CD14-positive monocyte (primary cell): ENCODE data around the gene RRBP1. TPM values are rescaled to one million over a fixed set of nuclear protein-coding genes. Genes with fewer than 3 reads are reported as not detected.

Experiments
- DNase-seq, 3 donors: peaks; one replicate each; pipeline ENCODE4 v3.0.0-alpha.2; 2011 to 2022
- H2AFZ ChIP-seq: 2 replicates; pipeline ENCODE4 v1.6.0; 2012; ENCODE audit warnings: mild to moderate bottlenecking, low read depth, low read length, inconsistent platforms; ENCODE audit not compliant: insufficient read depth, poor library complexity, severe bottlenecking
- H3K27ac ChIP-seq, 2 donors: 1 replicate in 1 of 2; 2 replicates in 1 of 2; pipeline ENCODE4 v1.5.1; 2012 to 2013; ENCODE audit warnings: low read length in 2 of 2, control low read depth in 1 of 2, inconsistent platforms in 1 of 2, low read depth in 1 of 2, mild to moderate bottlenecking in 1 of 2
- H3K27me3 ChIP-seq, 2 donors: one replicate each; pipeline versions ENCODE4 v1.6.0 to v1.6.1; 2011 to 2013; ENCODE audit warnings: low read length in 2 of 2; ENCODE audit not compliant: control insufficient read depth in 2 of 2, insufficient read depth in 2 of 2
- H3K36me3 ChIP-seq, 2 donors: replicated peaks in 1 of 2; 1 replicate in 1 of 2; 2 replicates in 1 of 2; pipeline versions ENCODE4 v1.5.1 to v1.6.1; 2012 to 2013; ENCODE audit warnings: low read length in 2 of 2, control low read depth in 1 of 2, inconsistent platforms in 1 of 2, mild to moderate bottlenecking in 1 of 2; ENCODE audit not compliant: insufficient read depth in 2 of 2, control insufficient read depth in 1 of 2
- H3K4me1 ChIP-seq, 2 donors: 1 replicate in 1 of 2; 2 replicates in 1 of 2; pipeline versions ENCODE4 v1.5.1 to v1.6.1; 2012 to 2013; ENCODE audit warnings: low read length in 2 of 2, control low read depth in 1 of 2, inconsistent platforms in 1 of 2, mild to moderate bottlenecking in 1 of 2, moderate library complexity in 1 of 2; ENCODE audit not compliant: insufficient read depth in 2 of 2, control insufficient read depth in 1 of 2
- H3K4me2 ChIP-seq: replicated peaks from 2 replicates; pipeline ENCODE3; 2012; ENCODE audit warnings: low read length, moderate library complexity, mild to moderate bottlenecking; ENCODE audit not compliant: poor library complexity, severe bottlenecking; ENCODE audit errors: extremely low read depth
- H3K4me3 ChIP-seq, 3 experiments: fragments of 200-600 bp in 1 of 3; sonication (generic) in 1 of 3; replicated peaks in 1 of 3; 1 replicate in 2 of 3; 2 replicates in 1 of 3; pipeline ENCODE4 v1.5.1; 2011 to 2013; ENCODE audit warnings: low read length in 3 of 3, mild to moderate bottlenecking in 3 of 3, control low read depth in 2 of 3, low read depth in 2 of 3, inconsistent platforms in 1 of 3, moderate library complexity in 1 of 3
- H3K79me2 ChIP-seq: 2 replicates; pipeline ENCODE4 v1.6.0; 2012; ENCODE audit warnings: mild to moderate bottlenecking, control low read depth, inconsistent platforms, low read length, moderate library complexity; ENCODE audit not compliant: insufficient read depth
- H3K9ac ChIP-seq: 2 replicates; pipeline ENCODE4 v1.6.0; 2017; ENCODE audit warnings: low read length, mild to moderate bottlenecking; ENCODE audit not compliant: insufficient read depth, poor library complexity, severe bottlenecking
- H3K9me3 ChIP-seq, 2 donors: replicated peaks in 1 of 2; 1 replicate in 1 of 2; 2 replicates in 1 of 2; pipeline versions ENCODE4 v1.5.1 to v1.6.1; 2012 to 2013; ENCODE audit warnings: low read length in 2 of 2, control low read depth in 1 of 2; ENCODE audit not compliant: control insufficient read depth in 1 of 2, insufficient read depth in 1 of 2
- H4K20me1 ChIP-seq: 2 replicates; pipeline ENCODE4 v1.6.0; 2012; ENCODE audit warnings: mild to moderate bottlenecking, low read length, control low read depth, moderate library complexity; ENCODE audit not compliant: insufficient read depth
- H3K27ac Mint-ChIP-seq, 7 donors: one replicate each; pipeline ENCODE4 v1.8.0; 2020; ENCODE audit warnings: mild to moderate bottlenecking in 7 of 7, mixed read lengths in 7 of 7, moderate library complexity in 6 of 7, inconsistent platforms in 2 of 7
- H3K27me3 Mint-ChIP-seq, 3 donors: one replicate each; pipeline ENCODE4 v1.8.0; 2021 to 2022; ENCODE audit warnings: low read depth in 3 of 3, mild to moderate bottlenecking in 3 of 3, mixed read lengths in 3 of 3, moderate library complexity in 3 of 3, inconsistent platforms in 1 of 3
- H3K36me3 Mint-ChIP-seq, 2 donors: one replicate each; pipeline ENCODE4 v1.8.0; 2020; ENCODE audit warnings: mixed read lengths in 2 of 2, inconsistent platforms in 1 of 2, mild to moderate bottlenecking in 1 of 2
- H3K4me1 Mint-ChIP-seq: one replicate; pipeline ENCODE4 v1.8.0; 2020; ENCODE audit warnings: mild to moderate bottlenecking, mixed read lengths
- H3K4me3 Mint-ChIP-seq, 2 donors: one replicate each; pipeline ENCODE4 v1.8.0; 2020; ENCODE audit warnings: mild to moderate bottlenecking in 2 of 2, mixed read lengths in 2 of 2, moderate library complexity in 1 of 2
- H3K9me3 Mint-ChIP-seq, 7 donors: one replicate each; pipeline ENCODE4 v1.8.0; 2020 to 2022; ENCODE audit warnings: mixed read lengths in 7 of 7, mild to moderate bottlenecking in 6 of 7, moderate library complexity in 6 of 7, inconsistent platforms in 2 of 7
- WGBS: methylation state at CpG from one replicate; pipeline ENCODE4 v1.1.5; 2013; ENCODE audit warnings: missing lambda C conversion rate; ENCODE audit not compliant: insufficient coverage; 5-methylcytosine and 5-hydroxymethylcytosine counted together
- intact Hi-C, 2 donors: fragments of 100-400 bp; cut with micrococcal nuclease; formaldehyde crosslinking; loops; one replicate each; pipeline versions ENCODE4 v1.15.0 to v1.15.1; 2023
- polyA plus RNA-seq, 3 donors: library from polyadenylated mRNA; depleted of rRNA in 1 of 3; unstranded in 2 of 3; stranded (reverse) in 1 of 3; fragments of 300-500 nt in 2 of 3; fragments of >200 nt in 1 of 3; fragmentation: Illumina TruSeq in 2 of 3; gene quantifications; 1 replicate in 2 of 3; 2 replicates in 1 of 3; pipeline ENCODE4 v1.2.3, GENCODE V29; 2012 to 2021
- TF ChIP-seq, protein P1 (sequence below): fragments of 200-600 bp; IDR thresholded peaks from one replicate; pipeline ENCODE4 v1.8.0; 2022; ENCODE audit warnings: antibody characterized with exemption, mild to moderate bottlenecking

The RRBP1 gene
- polyA plus RNA-seq, 3 donors, result 4.7 to 22.2 (median 7.5) TPM

DNA sequence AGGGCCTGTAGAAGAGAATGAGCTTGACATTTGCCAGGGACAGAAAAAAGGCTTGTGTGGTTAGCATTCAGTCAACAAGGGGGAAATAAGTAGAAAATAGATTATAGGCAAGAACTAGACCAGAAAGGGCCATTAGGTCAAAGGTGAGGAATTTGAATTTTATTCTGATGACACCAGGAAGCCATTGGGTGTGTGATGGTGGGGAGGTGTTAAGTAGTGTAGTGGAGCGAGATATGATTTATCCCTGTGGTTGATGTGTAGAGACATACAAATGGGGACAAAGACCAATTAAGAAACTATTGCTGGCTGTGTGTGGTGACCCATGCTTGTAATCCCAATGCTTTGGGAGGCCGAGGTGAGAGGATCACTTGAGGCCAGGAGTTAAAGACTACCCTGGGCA lies 101.1 kb downstream of the RRBP1 start:
- no peaks in the 10 kb centered on the region for H3K27me3 Mint-ChIP-seq
- Histone ChIP-seq H2AFZ (no peak overlapping the region), H3K4me2 (no peak overlapping the region), H4K20me1 (no peaks in the 10 kb centered on the region), H3K9me3 (no peaks in the 10 kb centered on the region), H3K4me1 (no peaks in the 10 kb centered on the region), H3K4me3 (no peak overlapping the region), H3K27me3 (no peaks in the 10 kb centered on the region), H3K36me3 (no peaks in the 10 kb centered on the region), H3K9ac (no peak overlapping the region), H3K27ac (no peak overlapping the region), H3K79me2 (no peaks in the 10 kb centered on the region)
- no peak overlapping the region for H3K4me3 Mint-ChIP-seq
- H3K9me3 Mint-ChIP-seq, result no peaks in the 10 kb centered on the region
- WGBS, result 100% methylated on average over 1 of the region's 2 CpGs
- peaks cover 6% of the 10 kb centered on the region for H3K4me1 Mint-ChIP-seq
- H3K36me3 Mint-ChIP-seq, result peaks cover 0 to 2% of the 10 kb centered on the region in 2 donors
- no peak for DNase-seq
- no peak overlapping the region for H3K27ac Mint-ChIP-seq
- TF ChIP-seq, protein P1, sequence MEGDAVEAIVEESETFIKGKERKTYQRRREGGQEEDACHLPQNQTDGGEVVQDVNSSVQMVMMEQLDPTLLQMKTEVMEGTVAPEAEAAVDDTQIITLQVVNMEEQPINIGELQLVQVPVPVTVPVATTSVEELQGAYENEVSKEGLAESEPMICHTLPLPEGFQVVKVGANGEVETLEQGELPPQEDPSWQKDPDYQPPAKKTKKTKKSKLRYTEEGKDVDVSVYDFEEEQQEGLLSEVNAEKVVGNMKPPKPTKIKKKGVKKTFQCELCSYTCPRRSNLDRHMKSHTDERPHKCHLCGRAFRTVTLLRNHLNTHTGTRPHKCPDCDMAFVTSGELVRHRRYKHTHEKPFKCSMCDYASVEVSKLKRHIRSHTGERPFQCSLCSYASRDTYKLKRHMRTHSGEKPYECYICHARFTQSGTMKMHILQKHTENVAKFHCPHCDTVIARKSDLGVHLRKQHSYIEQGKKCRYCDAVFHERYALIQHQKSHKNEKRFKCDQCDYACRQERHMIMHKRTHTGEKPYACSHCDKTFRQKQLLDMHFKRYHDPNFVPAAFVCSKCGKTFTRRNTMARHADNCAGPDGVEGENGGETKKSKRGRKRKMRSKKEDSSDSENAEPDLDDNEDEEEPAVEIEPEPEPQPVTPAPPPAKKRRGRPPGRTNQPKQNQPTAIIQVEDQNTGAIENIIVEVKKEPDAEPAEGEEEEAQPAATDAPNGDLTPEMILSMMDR, result no peak
- intact Hi-C loops, result no loop called here

DNA sequence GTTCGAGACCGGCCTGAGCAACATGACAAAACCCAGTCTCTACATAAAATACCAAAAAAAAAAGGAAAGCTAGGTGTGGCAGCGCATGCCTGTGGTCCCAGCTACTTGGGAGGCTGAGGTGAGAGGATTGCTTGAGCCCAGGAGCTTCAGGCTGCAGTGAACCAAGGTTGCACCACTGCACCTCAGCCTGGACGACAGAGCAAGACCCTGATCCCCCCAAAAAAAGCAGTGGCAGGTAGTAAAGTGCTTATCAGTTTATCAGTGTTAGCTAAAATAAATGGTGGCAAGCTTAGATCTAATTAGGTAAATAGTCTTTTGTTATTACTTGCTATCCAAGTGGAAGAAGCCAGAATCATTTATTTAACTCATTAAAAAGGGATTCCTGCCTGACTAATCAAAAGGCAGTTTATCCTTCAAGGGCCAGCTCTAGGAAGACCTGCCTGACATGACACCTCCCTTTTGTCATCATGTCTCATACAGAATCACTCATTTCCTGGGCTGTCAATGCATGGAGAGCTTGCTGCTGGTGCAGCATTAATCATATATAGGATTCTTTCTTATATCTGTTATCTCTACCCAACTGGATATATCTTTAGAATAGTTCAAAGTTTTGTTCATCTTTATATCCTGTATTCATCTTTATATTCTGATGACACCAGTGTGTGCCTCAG lies 102.5 kb downstream of the RRBP1 start:
- no peaks in the 10 kb centered on the region for H3K27me3 Mint-ChIP-seq
- TF ChIP-seq, protein P1, result no peak
- 86% methylated on average over 1 of the region's 4 CpGs for WGBS
- peaks cover 6% of the 10 kb centered on the region for H3K4me1 Mint-ChIP-seq
- Histone ChIP-seq H4K20me1 (no peaks in the 10 kb centered on the region), H3K36me3 (no peaks in the 10 kb centered on the region), H2AFZ (no peak overlapping the region), H3K9ac (no peak overlapping the region), H3K27me3 (no peaks in the 10 kb centered on the region), H3K4me2 (no peak overlapping the region), H3K4me1 (no peaks in the 10 kb centered on the region), H3K9me3 (no peaks in the 10 kb centered on the region), H3K27ac (no peak overlapping the region), H3K79me2 (no peaks in the 10 kb centered on the region), H3K4me3 (no peak overlapping the region)
- no peak for DNase-seq
- H3K4me3 Mint-ChIP-seq, result no peak overlapping the region
- H3K36me3 Mint-ChIP-seq, result peaks cover 0 to 2% of the 10 kb centered on the region in 2 donors
- intact Hi-C loops, result no loop called here
- no peak overlapping the region for H3K27ac Mint-ChIP-seq
- H3K9me3 Mint-ChIP-seq, result no peaks in the 10 kb centered on the region
